Measurements from ENCODE around the gene PPIL3. TPM values are rescaled to one million over a fixed set of nuclear protein-coding genes. Genes with fewer than 3 reads are reported as not detected.

PPIL3 gene
- total RNA-seq, 2 experiments from 2014 or later, result 52.6 to 53.0 TPM

DNA sequence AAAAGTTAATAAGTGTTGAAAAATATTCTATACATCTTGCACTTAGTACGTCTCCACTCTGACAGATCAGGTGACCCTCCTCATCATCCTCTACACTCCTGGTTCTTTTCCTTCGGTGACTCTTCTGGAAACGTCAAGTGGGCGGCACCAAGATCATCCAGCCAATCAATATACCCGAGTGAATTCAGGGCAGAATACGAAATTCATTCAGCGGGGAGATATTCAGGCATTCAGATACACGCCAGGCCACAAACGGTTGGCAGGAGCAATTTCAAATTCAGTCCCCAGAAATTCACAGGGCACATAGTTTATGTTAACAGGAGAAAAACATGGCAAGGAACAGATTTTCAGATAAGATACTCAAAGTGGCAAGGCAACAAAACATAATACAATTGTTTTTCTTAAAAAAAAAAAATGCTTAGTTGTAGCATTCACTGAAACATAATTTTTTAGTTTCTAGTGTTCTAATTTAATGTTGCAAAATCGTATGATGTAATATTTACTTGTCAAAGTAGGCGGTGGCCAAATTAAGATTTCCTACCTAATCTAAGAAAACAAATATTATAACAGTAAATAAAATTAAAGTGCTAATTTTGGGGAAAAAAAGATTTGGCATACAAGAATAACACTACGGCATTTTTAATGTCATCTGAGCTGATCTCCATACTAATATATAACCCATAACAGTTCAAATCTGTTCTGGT is 28.6 kb downstream of the PPIL3 start:
- ATAC-seq, result no peak
- peak; percentile 67 for DNase-seq
- CTCF ChIA-PET, result interaction anchor here (1.4 to 2.4 kb wide), 3 partner anchors 45 to 372 kb away, joined by 3 to 10 read pairs (median 4); no protein-coding TSS in a partner anchor
- POLR2A ChIA-PET, result no interaction called here
- intact Hi-C loops (cut with DNase I, micrococcal nuclease), result loop anchor here (2.0 to 10.0 kb wide), 6 partner anchors 45 to 1407 kb away; partner anchors contain the start of genes CFLAR (in 1 of the 2), KCTD18 (in 1 of the 2), MAIP1 (in 1 of the 2) and NOP58 (in 1 of the 2)
- Mint-ChIP-seq H3K9me3 (ENCODE audit: low read depth) (no peaks in the 10 kb centered on the region), H3K27ac (peak overlapping the region; percentile 86), H3K27me3 (no peaks in the 10 kb centered on the region), H3K4me3 (peak overlapping the region; percentile 87), H3K4me1 (peaks cover 48% of the 10 kb centered on the region), H3K36me3 (ENCODE audit: low read depth) (peaks cover 84% of the 10 kb centered on the region)

DNA sequence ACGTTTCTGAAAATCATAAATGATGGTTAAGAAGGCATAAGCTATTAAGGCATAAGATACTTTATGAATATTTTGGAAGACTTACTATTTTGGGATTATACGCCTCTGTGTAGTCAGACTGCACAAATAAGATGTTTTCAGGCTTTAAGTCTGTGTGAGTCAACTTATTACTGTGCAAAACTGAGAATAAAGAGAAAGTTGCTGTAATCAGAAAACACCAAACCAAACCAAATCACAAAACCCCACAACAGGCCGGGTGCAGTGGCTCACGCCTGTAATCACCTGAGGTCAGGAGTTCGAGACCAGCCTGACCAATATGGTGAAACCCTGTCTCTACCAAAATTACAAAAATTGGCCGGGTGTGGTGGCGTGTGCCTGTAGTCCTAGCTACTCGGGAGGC is 32.1 kb downstream of the PPIL3 start:
- peak; percentile 26 for DNase-seq
- intact Hi-C loops (cut with DNase I, micrococcal nuclease), result no loop called here
- Mint-ChIP-seq H3K4me3 (no peak overlapping the region), H3K36me3 (ENCODE audit: low read depth) (peaks cover 85% of the 10 kb centered on the region), H3K27me3 (no peaks in the 10 kb centered on the region), H3K4me1 (peaks cover 41% of the 10 kb centered on the region), H3K27ac (peak overlapping the region; percentile 19), H3K9me3 (ENCODE audit: low read depth) (no peaks in the 10 kb centered on the region)
- ChIA-PET POLR2A (interaction anchor here (0.7 kb wide), 1 partner anchor 27 kb away, joined by 6 read pairs; no protein-coding TSS in a partner anchor), CTCF (interaction anchor here (0.8 to 2.0 kb wide), 2 partner anchors 153 to 553 kb away, joined by 3 to 4 read pairs; no protein-coding TSS in a partner anchor)
- peak; percentile 31 for ATAC-seq

DNA sequence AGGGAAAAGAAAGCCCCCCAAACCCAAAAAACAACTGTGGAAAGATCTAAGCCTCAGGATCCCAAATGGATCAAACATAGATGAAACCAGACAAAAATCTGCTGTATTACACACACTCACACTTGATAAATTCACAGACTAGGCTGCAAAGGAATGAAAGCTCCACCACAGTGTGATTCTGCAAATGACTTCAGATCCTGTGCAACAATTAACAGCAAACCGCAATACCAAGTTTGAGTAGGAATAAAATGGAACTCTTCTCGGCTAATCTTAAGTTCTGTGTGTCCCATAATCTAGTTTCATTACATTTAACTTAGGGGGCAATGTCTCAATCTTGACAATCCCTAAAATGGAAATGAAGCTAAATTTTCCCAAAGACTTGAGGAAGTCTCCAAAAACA is 36.3 kb downstream of the PPIL3 start:
- H3K4me3 Mint-ChIP-seq, result no peak overlapping the region
- POLR2A ChIA-PET, result interaction anchor here (2.1 kb wide), 1 partner anchor 11 kb away, joined by 4 read pairs; no protein-coding TSS in a partner anchor

DNA sequence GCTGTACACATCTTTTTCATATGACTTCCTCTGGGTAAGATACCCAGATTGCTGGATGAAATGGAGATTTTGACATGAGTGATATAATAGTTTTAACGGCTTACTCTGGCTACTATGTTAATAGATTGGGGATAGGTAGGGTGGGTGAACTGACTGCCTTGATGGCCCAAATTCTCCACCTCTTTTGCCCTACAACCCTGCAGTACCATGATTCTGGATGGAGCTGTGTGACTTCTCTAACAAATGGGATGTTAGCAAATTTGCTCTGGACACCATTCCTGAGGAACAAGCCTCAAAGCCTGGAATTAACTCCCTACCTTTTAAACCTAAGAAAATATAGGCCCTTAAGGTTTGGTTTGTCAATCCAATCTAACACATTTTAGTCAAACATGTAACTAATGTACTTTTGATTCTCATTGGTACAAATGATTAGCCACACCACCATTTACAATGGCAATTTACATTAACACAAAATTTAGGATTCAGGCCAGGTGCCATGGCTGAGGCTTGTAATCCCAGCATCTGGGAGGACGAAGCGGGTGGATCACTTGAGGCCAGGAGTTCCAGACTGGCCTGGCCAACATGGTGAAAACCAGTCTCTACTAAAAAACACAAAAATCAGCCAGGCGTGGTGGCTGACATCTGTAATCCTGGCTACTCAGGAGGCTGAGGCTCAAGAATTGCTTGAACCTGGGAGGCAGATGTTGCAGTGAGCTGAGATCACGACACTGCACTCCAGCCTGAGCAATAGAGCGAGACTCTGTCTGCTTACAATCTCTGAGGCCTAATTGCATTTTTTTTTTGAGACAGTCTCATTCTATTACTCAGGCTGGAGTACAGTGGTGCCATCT is 37.3 kb downstream of the PPIL3 start:
- no peaks in the 10 kb centered on the region for H3K27me3 Mint-ChIP-seq
- H3K4me3 Mint-ChIP-seq, result no peak overlapping the region
- peaks cover 52% of the 10 kb centered on the region for H3K36me3 Mint-ChIP-seq (ENCODE audit: low read depth)
- no peaks in the 10 kb centered on the region for H3K9me3 Mint-ChIP-seq (ENCODE audit: low read depth)
- no peaks in the 10 kb centered on the region for H3K4me1 Mint-ChIP-seq
- no peak overlapping the region for H3K27ac Mint-ChIP-seq
- DNase-seq (no peak), ATAC-seq (no peak)
- ChIA-PET CTCF (interaction anchor here (1.1 kb wide), 1 partner anchor 32 kb away, joined by 6 read pairs; no protein-coding TSS in a partner anchor), POLR2A (interaction anchor here (1.0 to 2.1 kb wide), 2 partner anchors 12 to 34 kb away, joined by 3 to 4 read pairs; no protein-coding TSS in a partner anchor)
- intact Hi-C loops (cut with DNase I, micrococcal nuclease), result no loop called here

More for the DNA sequence above, 36.3 kb downstream of the PPIL3 start:
- intact Hi-C loops (cut with DNase I, micrococcal nuclease), result no loop called here
- Mint-ChIP-seq H3K9me3 (ENCODE audit: low read depth) (no peaks in the 10 kb centered on the region), H3K27me3 (no peaks in the 10 kb centered on the region), H3K27ac (peak overlapping the region; percentile 31), H3K4me1 (peaks cover 7% of the 10 kb centered on the region), H3K36me3 (ENCODE audit: low read depth) (peaks cover 62% of the 10 kb centered on the region)
- DNase-seq, result no peak
- ATAC-seq, result no peak
- CTCF ChIA-PET, result interaction anchor here (0.8 to 1.5 kb wide), 4 partner anchors 9 to 139 kb away, joined by 3 to 6 read pairs (median 4); no protein-coding TSS in a partner anchor

DNA sequence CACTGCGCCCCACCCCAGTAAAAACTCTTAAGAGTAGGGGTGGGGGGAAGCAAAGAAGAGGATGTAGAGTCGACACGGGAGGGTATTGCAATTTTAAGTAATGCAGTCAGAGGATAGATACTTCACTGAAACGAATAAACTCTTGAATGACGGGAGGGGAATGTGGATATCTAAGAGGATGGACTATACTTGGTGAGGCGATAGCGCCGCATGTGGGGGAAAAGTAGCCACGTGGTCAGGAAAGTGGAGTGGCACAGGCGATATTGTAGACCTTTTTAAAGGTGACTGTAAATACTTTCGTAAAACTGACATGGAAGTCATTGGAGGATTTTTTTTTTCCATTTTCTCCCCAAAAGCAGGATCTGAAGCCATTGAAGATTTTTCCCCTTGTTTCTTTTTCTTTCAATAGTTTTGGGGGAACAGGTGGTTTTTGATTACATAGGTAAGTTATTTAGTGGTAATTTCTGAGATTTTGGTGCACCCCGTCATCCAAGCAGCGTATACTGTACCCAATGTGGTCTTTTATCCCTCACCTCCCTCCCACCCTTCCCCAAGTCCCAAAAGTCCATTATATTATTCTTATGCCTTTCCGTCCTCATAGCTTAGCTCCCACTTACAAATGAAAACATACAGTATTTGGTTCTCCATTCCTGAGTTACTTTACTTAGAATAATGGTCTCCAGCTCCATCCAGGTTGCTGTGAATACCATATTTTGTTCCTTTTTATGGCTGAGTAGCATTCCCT is 38.2 kb downstream of the PPIL3 start:
- Mint-ChIP-seq H3K4me1 (no peaks in the 10 kb centered on the region), H3K4me3 (peak overlapping the region; percentile 5), H3K27ac (peak overlapping the region; percentile 2), H3K27me3 (no peaks in the 10 kb centered on the region), H3K36me3 (ENCODE audit: low read depth) (peaks cover 46% of the 10 kb centered on the region), H3K9me3 (ENCODE audit: low read depth) (no peaks in the 10 kb centered on the region)
- ChIA-PET POLR2A (interaction anchor here (0.6 to 2.1 kb wide), 4 partner anchors 13 to 230 kb away, joined by 3 to 5 read pairs (median 4); no protein-coding TSS in a partner anchor), CTCF (interaction anchor here (0.6 to 1.1 kb wide), 2 partner anchors 9 to 12 kb away, joined by 3 read pairs; no protein-coding TSS in a partner anchor)
- no peak for DNase-seq
- intact Hi-C loops (cut with DNase I, micrococcal nuclease), result no loop called here
- no peak for ATAC-seq

DNA sequence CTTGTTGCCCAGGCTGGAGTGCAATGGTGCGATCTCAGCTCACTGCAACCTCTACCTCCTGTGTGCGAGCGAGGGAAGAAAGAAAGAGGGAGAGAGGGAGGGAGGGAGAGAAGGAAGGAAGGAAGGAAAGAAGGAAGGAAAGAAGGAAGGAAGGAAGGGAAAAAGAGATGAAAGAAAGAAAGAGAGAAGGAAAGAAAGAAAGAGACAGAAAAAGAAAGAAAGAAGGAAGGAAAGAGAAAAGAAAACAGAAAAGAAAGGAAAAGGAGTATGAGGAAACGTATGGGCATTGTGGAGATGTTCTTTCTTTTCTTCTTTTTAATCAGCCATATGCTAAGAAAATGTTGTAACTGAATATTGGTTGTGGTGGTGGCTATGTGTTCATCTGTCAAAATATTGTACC is 40.9 kb downstream of the PPIL3 start:
- no peaks in the 10 kb centered on the region for H3K27me3 Mint-ChIP-seq
- ChIA-PET CTCF (interaction anchor here (0.7 to 0.8 kb wide), 2 partner anchors 28 to 30 kb away, joined by 3 to 5 read pairs; no protein-coding TSS in a partner anchor), POLR2A (no interaction called here)
- H3K4me3 Mint-ChIP-seq, result no peak overlapping the region
- H3K9me3 Mint-ChIP-seq (ENCODE audit: low read depth), result no peaks in the 10 kb centered on the region
- H3K4me1 Mint-ChIP-seq, result no peaks in the 10 kb centered on the region
- no peak overlapping the region for H3K27ac Mint-ChIP-seq
- no peak for ATAC-seq
- H3K36me3 Mint-ChIP-seq (ENCODE audit: low read depth), result peaks cover 26% of the 10 kb centered on the region
- DNase-seq, result no peak
- intact Hi-C loops (cut with DNase I, micrococcal nuclease), result no loop called here

DNA sequence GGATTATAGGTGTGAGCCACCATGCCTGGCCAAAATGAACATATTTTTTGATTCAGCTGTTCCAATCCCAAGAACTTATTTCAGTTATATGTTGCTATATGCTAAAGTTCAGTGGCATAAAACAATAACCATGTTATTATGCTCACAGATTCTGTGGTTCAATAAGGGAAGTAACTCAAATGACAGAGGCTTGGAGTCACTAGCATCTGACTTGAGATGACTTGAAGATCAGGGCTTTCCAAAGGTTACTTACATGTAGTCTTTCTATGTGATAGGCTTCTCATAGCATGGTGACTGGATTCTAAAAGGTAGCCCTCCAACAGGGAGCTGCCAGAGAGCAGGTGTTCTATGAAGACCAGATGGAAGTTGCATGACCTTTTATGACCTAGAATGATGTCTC is 41.6 kb downstream of the PPIL3 start:
- CTCF ChIA-PET, result interaction anchor here (0.6 to 0.7 kb wide), 2 partner anchors 17 to 477 kb away, joined by 3 read pairs; partner anchors contain the start of gene CLK1
- Mint-ChIP-seq H3K4me1 (no peaks in the 10 kb centered on the region), H3K4me3 (no peak overlapping the region)

DNA sequence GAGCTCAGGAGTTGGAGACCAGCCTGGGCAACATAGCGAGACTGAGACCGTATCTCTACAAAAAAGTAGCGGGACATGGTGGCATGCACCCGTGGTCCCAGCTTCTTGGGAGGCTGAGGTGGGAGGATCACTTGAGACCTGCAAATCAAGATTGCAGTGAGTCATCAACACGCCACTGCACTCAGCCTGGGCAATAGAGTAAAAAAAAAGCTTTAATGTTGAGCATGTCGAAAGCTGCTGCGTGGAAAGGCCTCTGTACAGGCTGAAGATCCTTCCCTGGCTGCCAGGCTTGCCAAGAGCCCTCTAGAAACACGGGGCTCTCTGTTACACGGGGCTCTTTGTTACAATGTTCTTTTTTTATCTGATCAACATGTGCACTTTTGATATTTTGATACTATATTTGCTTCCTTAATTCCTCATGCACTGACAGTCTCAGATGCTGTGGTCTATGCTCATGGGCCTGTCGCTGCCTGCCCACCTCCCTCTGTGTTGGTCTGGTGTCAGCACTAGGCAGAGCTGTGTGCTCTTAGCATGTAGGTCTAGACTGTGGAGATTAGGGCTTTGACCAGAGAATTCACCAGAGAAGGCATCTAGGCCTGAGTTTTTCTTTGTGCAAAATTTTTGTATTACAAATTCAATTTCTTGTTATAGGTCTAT is 43.1 kb downstream of the PPIL3 start:
- CTCF ChIA-PET, result interaction anchor here (0.9 to 1.8 kb wide), 2 partner anchors 23 to 26 kb away, joined by 4 to 5 read pairs; no protein-coding TSS in a partner anchor
- Mint-ChIP-seq H3K27me3 (no peaks in the 10 kb centered on the region), H3K9me3 (ENCODE audit: low read depth) (no peaks in the 10 kb centered on the region), H3K27ac (no peak overlapping the region), H3K4me3 (no peak overlapping the region), H3K36me3 (ENCODE audit: low read depth) (peaks cover 6% of the 10 kb centered on the region), H3K4me1 (no peaks in the 10 kb centered on the region)
- POLR2A ChIA-PET, result interaction anchor here (0.6 to 1.2 kb wide), 4 partner anchors 17 to 225 kb away, joined by 3 to 6 read pairs (median 4); partner anchors contain the start of gene NIF3L1
- no peak for DNase-seq
- intact Hi-C loops (cut with DNase I, micrococcal nuclease), result no loop called here
- ATAC-seq, result no peak

More for the DNA sequence above, 41.6 kb downstream of the PPIL3 start:
- Mint-ChIP-seq H3K27ac (no peak overlapping the region), H3K36me3 (ENCODE audit: low read depth) (peaks cover 19% of the 10 kb centered on the region), H3K9me3 (ENCODE audit: low read depth) (no peaks in the 10 kb centered on the region), H3K27me3 (no peaks in the 10 kb centered on the region)
- POLR2A ChIA-PET, result interaction anchor here (0.6 kb wide), 1 partner anchor 12 kb away, joined by 5 read pairs; no protein-coding TSS in a partner anchor
- ATAC-seq (no peak), DNase-seq (no peak)
- intact Hi-C loops (cut with DNase I, micrococcal nuclease), result no loop called here

DNA sequence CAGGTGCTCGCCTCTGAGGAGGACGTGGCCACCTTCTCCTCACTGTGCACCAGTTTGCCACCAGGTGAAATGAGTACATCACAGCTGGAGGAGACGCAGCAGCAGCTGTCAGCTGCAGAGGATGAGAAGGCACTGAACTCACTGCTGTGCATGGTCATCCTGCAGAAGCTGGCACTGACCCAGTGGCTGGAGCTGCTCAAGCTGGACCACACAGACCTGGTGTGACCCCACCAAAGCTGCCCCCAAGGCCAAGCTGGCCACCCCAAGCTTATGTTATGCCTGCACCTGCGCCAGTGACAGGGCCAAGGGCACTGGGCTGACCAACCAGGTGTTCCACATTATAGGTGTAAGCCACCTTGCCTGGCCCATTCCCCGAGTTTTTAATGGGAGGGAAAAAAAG is 43.7 kb downstream of the PPIL3 start:
- ATAC-seq (no peak), DNase-seq (no peak)
- no peaks in the 10 kb centered on the region for H3K4me1 Mint-ChIP-seq
- H3K36me3 Mint-ChIP-seq (ENCODE audit: low read depth), result peaks cover under 1% of the 10 kb centered on the region
- intact Hi-C loops (cut with DNase I, micrococcal nuclease), result no loop called here
- H3K27ac Mint-ChIP-seq, result no peak overlapping the region
- ChIA-PET POLR2A (interaction anchor here (0.6 to 1.2 kb wide), 5 partner anchors 16 to 226 kb away, joined by 3 to 6 read pairs (median 3); partner anchors contain the start of gene NIF3L1), CTCF (interaction anchor here (0.6 to 1.8 kb wide), 5 partner anchors 18 to 362 kb away, joined by 3 to 5 read pairs (median 4); no protein-coding TSS in a partner anchor)
- no peaks in the 10 kb centered on the region for H3K27me3 Mint-ChIP-seq
- no peak overlapping the region for H3K4me3 Mint-ChIP-seq
- H3K9me3 Mint-ChIP-seq (ENCODE audit: low read depth), result no peaks in the 10 kb centered on the region
